K562 (cell line): ENCODE measurements around the gene GPS2. TPM values are rescaled to one million over a fixed set of nuclear protein-coding genes. Genes with fewer than 3 reads are reported as not detected.

Experiments
- CTBP1 ChIP-seq: fragments of 450-650 bp; IDR thresholded peaks from 2 replicates; pipeline ENCODE4 v1.6.1; 2016; ENCODE audit warnings: borderline replicate concordance
- EZH2 ChIP-seq: IDR thresholded peaks from 2 replicates; pipeline ENCODE4 v1.6.1; 2012; ENCODE audit warnings: low read depth, mild to moderate bottlenecking, inconsistent platforms, low read length, borderline replicate concordance
- L3MBTL2 ChIP-seq: fragments of 450-650 bp; IDR thresholded peaks from 2 replicates; pipeline ENCODE4 v1.6.1; 2016; ENCODE audit warnings: mild to moderate bottlenecking, moderate library complexity
- RBM39 ChIP-seq: fragments of 200-400 bp; formaldehyde crosslinking; optimal IDR thresholded peaks from 2 replicates; pipeline ENCODE3; 2018; ENCODE audit warnings: low read depth, low read length
- ZBTB7A ChIP-seq: IDR thresholded peaks from 2 replicates; pipeline ENCODE4 v1.6.1; 2011; ENCODE audit warnings: low read depth, mild to moderate bottlenecking, low read length, moderate library complexity, borderline replicate concordance; ENCODE audit not compliant: control insufficient read depth
- polyA plus RNA-seq, 8 experiments: library from polyadenylated mRNA; depleted of rRNA in 4 of 8; stranded (reverse) in 5 of 8; unstranded in 3 of 8; fragments of >200 nt; fragmentation: Nextera tagmentation in 2 of 8; fragmentation: Illumina TruSeq in 1 of 8; extraction: Ambion mirVana in 2 of 8; extraction: Trizol in 1 of 8; gene quantifications; 2 replicates each; pipeline versions ENCODE4 v1.2.1 to v1.2.3, GENCODE V29; 2011 to 2014; ENCODE audit warnings: inconsistent platforms in 1 of 8, missing spikeins in 1 of 8
- total RNA-seq, 7 experiments: library from RNA; depleted of rRNA in 6 of 7; stranded (reverse); fragments of >200 nt in 6 of 7; fragmentation: Illumina TruSeq in 2 of 7; extraction: Trizol in 2 of 7; gene quantifications; 2 replicates each; pipeline versions ENCODE4 v1.2.1 to v1.2.3, GENCODE V29; 2011 to 2021; ENCODE audit warnings: low replicate concordance in 1 of 7
- TF ChIP-seq, protein P1 (sequence below): fragments of 450-650 bp; IDR thresholded peaks from 2 replicates; pipeline ENCODE4 v1.6.1; 2017; ENCODE audit warnings: antibody characterized with exemption, mild to moderate bottlenecking
- TF ChIP-seq, protein P2 (sequence below): fragments of 450-650 bp; IDR thresholded peaks from 2 replicates; pipeline ENCODE4 v1.6.1; 2017; ENCODE audit warnings: mild to moderate bottlenecking, moderate library complexity
- TF ChIP-seq, protein P3 (sequence below): sonication (generic); formaldehyde crosslinking; IDR thresholded peaks from 2 replicates; pipeline ENCODE4 v1.8.0; 2022; ENCODE audit warnings: mild to moderate bottlenecking, missing genetic modification reagents
- TF ChIP-seq, protein P4 (sequence below): fragments of 450-650 bp; IDR thresholded peaks from 2 replicates; pipeline ENCODE4 v1.6.1; 2016; ENCODE audit warnings: borderline replicate concordance
- TF ChIP-seq, protein P5 (sequence below): sonication (generic); formaldehyde crosslinking; IDR thresholded peaks from 2 replicates; pipeline ENCODE4 v1.8.1; 2023; ENCODE audit warnings: mild to moderate bottlenecking, missing genetic modification reagents
- TF ChIP-seq, protein P6 (sequence below): fragments of 450-650 bp; IDR thresholded peaks from 2 replicates; pipeline ENCODE4 v1.6.1; 2018; ENCODE audit not compliant: partially characterized antibody

The GPS2 gene
- total and polyA plus RNA-seq, 9 of the 15 experiments (the other 6 are each of a cell fraction or from before 2014, with no cell fraction given): 18.3 to 75.7 (median 37.0) TPM

DNA sequence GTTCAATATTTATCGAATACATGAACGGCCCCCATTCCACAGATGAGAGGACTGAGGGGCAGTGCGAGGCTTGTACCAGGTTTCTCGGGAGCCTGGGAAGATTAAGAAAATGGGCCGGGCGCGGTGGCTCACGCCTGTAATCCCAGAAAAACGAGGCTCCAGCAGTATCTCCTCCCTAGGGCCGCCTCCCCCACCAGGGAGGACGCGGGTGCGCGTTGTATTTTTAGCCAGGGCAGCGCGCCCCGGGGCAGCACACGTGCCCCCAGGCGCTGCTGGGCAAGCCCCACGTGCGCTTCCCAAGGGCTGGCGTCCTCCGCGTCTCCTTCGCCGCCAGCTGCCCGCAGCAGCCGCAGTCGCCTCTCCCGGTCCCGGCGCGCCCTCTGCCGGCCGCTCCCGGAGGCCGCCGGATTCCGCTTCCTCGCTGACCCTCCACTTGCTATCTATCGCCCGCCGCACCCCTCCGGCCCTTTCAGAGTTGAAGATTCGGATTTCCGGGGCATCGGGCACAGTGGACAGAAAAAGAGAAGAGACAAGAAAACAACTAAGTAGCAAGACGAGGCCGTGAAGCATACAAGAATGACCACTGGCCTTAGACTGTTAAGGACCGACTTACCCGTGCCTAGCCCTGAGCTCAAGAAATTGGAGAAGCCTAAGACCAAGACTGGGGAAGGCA, 18.8 kb downstream of the GPS2 start (continued):
- TF ChIP-seq, protein P1, sequence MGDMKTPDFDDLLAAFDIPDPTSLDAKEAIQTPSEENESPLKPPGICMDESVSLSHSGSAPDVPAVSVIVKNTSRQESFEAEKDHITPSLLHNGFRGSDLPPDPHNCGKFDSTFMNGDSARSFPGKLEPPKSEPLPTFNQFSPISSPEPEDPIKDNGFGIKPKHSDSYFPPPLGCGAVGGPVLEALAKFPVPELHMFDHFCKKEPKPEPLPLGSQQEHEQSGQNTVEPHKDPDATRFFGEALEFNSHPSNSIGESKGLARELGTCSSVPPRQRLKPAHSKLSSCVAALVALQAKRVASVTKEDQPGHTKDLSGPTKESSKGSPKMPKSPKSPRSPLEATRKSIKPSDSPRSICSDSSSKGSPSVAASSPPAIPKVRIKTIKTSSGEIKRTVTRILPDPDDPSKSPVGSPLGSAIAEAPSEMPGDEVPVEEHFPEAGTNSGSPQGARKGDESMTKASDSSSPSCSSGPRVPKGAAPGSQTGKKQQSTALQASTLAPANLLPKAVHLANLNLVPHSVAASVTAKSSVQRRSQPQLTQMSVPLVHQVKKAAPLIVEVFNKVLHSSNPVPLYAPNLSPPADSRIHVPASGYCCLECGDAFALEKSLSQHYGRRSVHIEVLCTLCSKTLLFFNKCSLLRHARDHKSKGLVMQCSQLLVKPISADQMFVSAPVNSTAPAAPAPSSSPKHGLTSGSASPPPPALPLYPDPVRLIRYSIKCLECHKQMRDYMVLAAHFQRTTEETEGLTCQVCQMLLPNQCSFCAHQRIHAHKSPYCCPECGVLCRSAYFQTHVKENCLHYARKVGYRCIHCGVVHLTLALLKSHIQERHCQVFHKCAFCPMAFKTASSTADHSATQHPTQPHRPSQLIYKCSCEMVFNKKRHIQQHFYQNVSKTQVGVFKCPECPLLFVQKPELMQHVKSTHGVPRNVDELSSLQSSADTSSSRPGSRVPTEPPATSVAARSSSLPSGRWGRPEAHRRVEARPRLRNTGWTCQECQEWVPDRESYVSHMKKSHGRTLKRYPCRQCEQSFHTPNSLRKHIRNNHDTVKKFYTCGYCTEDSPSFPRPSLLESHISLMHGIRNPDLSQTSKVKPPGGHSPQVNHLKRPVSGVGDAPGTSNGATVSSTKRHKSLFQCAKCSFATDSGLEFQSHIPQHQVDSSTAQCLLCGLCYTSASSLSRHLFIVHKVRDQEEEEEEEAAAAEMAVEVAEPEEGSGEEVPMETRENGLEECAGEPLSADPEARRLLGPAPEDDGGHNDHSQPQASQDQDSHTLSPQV: peak; percentile 82
- TF ChIP-seq, protein P2, sequence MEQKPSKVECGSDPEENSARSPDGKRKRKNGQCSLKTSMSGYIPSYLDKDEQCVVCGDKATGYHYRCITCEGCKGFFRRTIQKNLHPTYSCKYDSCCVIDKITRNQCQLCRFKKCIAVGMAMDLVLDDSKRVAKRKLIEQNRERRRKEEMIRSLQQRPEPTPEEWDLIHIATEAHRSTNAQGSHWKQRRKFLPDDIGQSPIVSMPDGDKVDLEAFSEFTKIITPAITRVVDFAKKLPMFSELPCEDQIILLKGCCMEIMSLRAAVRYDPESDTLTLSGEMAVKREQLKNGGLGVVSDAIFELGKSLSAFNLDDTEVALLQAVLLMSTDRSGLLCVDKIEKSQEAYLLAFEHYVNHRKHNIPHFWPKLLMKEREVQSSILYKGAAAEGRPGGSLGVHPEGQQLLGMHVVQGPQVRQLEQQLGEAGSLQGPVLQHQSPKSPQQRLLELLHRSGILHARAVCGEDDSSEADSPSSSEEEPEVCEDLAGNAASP: no peak
- TF ChIP-seq, protein P3, sequence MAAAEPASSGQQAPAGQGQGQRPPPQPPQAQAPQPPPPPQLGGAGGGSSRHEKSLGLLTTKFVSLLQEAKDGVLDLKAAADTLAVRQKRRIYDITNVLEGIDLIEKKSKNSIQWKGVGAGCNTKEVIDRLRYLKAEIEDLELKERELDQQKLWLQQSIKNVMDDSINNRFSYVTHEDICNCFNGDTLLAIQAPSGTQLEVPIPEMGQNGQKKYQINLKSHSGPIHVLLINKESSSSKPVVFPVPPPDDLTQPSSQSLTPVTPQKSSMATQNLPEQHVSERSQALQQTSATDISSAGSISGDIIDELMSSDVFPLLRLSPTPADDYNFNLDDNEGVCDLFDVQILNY: no peak
- TF ChIP-seq RBM39 (no peak), ZBTB7A (peak; percentile 36; the same call in 1 of the 2 replicates), EZH2 (no peak), CTBP1 (peak; percentile 40; the same call in 1 of the 2 replicates), L3MBTL2 (peak; percentile 91)
- TF ChIP-seq, protein P4, sequence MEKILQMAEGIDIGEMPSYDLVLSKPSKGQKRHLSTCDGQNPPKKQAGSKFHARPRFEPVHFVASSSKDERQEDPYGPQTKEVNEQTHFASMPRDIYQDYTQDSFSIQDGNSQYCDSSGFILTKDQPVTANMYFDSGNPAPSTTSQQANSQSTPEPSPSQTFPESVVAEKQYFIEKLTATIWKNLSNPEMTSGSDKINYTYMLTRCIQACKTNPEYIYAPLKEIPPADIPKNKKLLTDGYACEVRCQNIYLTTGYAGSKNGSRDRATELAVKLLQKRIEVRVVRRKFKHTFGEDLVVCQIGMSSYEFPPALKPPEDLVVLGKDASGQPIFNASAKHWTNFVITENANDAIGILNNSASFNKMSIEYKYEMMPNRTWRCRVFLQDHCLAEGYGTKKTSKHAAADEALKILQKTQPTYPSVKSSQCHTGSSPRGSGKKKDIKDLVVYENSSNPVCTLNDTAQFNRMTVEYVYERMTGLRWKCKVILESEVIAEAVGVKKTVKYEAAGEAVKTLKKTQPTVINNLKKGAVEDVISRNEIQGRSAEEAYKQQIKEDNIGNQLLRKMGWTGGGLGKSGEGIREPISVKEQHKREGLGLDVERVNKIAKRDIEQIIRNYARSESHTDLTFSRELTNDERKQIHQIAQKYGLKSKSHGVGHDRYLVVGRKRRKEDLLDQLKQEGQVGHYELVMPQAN: no peak
- TF ChIP-seq, protein P5, sequence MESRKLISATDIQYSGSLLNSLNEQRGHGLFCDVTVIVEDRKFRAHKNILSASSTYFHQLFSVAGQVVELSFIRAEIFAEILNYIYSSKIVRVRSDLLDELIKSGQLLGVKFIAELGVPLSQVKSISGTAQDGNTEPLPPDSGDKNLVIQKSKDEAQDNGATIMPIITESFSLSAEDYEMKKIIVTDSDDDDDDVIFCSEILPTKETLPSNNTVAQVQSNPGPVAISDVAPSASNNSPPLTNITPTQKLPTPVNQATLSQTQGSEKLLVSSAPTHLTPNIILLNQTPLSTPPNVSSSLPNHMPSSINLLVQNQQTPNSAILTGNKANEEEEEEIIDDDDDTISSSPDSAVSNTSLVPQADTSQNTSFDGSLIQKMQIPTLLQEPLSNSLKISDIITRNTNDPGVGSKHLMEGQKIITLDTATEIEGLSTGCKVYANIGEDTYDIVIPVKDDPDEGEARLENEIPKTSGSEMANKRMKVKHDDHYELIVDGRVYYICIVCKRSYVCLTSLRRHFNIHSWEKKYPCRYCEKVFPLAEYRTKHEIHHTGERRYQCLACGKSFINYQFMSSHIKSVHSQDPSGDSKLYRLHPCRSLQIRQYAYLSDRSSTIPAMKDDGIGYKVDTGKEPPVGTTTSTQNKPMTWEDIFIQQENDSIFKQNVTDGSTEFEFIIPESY (CRISPR knock-in tag): peak; percentile 56; the same call in 1 of the 2 replicates
- TF ChIP-seq, protein P6, sequence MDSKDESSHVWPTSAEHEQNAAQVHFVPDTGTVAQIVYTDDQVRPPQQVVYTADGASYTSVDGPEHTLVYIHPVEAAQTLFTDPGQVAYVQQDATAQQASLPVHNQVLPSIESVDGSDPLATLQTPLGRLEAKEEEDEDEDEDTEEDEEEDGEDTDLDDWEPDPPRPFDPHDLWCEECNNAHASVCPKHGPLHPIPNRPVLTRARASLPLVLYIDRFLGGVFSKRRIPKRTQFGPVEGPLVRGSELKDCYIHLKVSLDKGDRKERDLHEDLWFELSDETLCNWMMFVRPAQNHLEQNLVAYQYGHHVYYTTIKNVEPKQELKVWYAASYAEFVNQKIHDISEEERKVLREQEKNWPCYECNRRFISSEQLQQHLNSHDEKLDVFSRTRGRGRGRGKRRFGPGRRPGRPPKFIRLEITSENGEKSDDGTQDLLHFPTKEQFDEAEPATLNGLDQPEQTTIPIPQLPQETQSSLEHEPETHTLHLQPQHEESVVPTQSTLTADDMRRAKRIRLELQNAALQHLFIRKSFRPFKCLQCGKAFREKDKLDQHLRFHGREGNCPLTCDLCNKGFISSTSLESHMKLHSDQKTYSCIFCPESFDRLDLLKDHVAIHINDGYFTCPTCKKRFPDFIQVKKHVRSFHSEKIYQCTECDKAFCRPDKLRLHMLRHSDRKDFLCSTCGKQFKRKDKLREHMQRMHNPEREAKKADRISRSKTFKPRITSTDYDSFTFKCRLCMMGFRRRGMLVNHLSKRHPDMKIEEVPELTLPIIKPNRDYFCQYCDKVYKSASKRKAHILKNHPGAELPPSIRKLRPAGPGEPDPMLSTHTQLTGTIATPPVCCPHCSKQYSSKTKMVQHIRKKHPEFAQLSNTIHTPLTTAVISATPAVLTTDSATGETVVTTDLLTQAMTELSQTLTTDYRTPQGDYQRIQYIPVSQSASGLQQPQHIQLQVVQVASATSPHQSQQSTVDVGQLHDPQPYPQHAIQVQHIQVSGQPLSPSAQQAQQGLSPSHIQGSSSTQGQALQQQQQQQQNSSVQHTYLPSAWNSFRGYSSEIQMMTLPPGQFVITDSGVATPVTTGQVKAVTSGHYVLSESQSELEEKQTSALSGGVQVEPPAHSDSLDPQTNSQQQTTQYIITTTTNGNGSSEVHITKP: peak; percentile 93
